GM12865 (cell line): ENCODE data around the gene ABHD14A.

Source experiments
- DNase-seq: peaks from one replicate; pipeline ENCODE4 v3.0.0; 2010; ENCODE audit warnings: low read depth
- H3K4me3 ChIP-seq: 2 replicates; pipeline ENCODE4 v1.5.1; 2011; ENCODE audit warnings: mild to moderate bottlenecking, low read depth, low read length, control low read depth
- TF ChIP-seq, protein P1 (sequence below): IDR thresholded peaks from 2 replicates; pipeline ENCODE4 v1.5.1; 2011; ENCODE audit warnings: low read length, control low read depth, low read depth, inconsistent platforms; ENCODE audit not compliant: insufficient read depth; ENCODE audit errors: missing control alignments

ABHD14A gene

GRCh38 chr3:51997172-51997571 lies 22.3 kb downstream of the ABHD14A start:
- no peak overlapping the region for H3K4me3 ChIP-seq
- no peak for DNase-seq
- TF ChIP-seq, protein P1, sequence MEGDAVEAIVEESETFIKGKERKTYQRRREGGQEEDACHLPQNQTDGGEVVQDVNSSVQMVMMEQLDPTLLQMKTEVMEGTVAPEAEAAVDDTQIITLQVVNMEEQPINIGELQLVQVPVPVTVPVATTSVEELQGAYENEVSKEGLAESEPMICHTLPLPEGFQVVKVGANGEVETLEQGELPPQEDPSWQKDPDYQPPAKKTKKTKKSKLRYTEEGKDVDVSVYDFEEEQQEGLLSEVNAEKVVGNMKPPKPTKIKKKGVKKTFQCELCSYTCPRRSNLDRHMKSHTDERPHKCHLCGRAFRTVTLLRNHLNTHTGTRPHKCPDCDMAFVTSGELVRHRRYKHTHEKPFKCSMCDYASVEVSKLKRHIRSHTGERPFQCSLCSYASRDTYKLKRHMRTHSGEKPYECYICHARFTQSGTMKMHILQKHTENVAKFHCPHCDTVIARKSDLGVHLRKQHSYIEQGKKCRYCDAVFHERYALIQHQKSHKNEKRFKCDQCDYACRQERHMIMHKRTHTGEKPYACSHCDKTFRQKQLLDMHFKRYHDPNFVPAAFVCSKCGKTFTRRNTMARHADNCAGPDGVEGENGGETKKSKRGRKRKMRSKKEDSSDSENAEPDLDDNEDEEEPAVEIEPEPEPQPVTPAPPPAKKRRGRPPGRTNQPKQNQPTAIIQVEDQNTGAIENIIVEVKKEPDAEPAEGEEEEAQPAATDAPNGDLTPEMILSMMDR, result no peak

DNA sequence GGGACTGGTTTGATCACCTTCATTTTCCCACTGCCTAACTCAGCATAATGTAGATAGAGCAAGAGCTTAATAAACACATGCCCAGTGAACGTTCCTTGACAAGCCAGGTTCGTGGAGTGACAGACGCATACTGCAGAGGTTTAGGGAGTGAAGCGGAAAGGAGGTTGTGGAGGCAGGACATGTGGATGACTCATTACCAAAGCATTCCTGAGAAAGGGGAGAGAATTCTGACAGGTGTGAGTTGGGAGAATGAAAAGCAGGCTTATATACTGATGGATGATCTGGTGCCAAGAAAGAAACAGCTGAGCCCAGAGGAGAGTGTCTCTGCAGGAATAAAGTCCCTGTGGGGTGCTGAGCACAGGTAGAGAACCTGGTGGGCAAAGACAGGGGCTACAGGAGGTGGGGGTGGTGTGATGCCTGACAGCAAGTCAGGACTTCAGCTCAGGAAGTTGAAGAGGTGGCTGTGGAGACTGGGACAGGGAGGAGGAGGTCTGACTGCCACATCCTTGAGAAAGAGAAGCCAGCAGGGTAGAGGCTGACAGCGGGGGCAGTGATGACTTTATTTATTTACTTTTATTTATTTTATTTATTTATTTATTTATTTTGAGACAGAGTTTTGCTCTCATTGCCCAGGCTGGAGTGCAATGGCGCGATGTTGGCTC lies 23.2 kb downstream of the ABHD14A start:
- no peak overlapping the region for H3K4me3 ChIP-seq
- no peak for DNase-seq
- TF ChIP-seq, protein P1, result no peak

DNA sequence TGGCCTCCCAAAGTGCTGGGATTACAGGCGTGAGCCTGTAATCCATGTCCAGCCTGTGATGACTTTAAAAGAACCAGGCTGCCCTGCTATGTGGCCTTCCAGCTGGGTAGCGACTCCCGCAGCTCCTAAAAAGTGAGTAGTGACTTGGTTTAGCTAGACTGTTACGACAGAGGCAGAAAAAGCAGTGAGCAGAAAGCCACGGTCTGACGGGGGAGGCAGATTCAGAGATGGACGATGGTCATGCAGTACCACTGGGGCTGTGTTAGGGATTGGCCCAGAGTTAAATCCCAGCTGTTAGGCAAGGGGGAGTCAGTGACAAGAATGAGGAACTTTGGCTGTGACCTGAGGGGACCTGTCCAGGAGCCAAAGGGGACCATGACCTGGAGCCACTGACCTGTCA lies 23.9 kb downstream of the ABHD14A start:
- H3K4me3 ChIP-seq, result no peak overlapping the region
- DNase-seq, result no peak
- TF ChIP-seq, protein P1, result no peak

DNA sequence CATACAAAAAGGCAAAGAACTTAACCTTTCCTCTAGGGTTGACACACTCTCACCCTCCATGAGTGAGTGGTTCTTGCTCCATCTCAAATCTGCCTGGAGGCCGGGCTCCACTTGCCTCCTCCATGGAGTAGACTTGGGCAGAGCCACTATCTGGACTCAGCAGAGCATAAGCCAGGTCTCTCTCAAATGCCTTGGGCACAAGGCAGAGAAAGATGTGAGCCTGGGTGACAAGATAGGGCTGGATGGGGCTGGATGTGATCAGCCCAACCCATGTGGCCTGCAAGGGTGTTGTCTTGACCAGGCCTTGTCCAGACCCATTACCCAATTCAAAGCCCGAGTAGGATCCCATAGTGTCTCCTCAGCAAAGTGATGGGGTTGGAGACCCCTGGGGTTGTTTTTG lies 25.0 kb downstream of the ABHD14A start:
- no peak for DNase-seq
- TF ChIP-seq, protein P1, result no peak
- no peak overlapping the region for H3K4me3 ChIP-seq

DNA sequence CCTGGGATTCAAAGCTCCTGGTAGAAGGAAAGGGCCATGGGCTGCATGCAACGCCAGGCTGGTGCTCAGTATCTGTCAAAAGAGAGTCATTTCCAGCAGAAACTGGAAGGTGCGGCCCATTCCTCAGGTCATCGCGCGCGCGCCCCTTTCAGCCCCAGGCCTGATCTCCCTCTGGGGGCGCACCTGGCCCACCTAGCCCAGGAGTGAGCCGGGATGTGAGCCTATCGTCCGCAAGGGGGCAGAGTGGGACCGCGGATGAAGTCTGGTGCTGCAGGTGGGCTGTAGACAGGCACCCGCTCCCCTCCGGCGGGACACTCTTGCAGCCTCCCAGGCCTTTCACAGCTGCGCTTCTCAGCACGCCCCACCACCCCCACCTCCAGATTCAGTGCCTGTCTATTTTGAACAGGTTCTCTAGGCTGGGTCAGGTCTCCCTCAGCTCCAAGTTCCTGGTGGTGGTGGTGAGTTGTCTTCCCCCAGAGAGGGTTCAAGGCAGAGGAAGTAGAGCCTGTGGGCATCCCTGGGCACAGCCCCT lies 26.6 kb downstream of the ABHD14A start:
- H3K4me3 ChIP-seq, result no peak overlapping the region
- DNase-seq, result peak; percentile 88
- TF ChIP-seq, protein P1, result peak; percentile 98

DNA sequence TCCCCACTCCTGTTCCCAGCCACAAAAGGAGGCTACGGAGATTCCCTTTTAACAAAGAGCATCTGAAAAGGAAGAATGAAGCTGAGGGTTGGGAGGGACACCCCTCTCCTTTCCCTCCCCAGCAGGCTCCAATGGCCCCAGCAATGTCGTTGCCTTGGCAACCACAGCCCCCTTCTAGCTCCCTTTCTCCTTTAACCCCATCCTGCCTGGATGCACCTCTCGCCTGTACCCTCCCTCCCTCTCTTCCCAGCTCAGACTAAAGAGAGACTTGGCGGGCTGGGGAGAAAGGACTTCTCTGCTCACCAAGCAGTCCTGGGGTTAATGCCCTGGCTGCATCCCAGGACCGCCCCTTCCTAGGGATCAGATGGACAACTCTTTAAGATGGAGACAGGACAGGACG lies 27.9 kb downstream of the ABHD14A start:
- H3K4me3 ChIP-seq, result no peak overlapping the region
- no peak for DNase-seq
- TF ChIP-seq, protein P1, result no peak
